Skeletal muscle satellite cell (primary cell): Measurements from ENCODE around the gene ANGPTL8.
A peak's percentile ranks its signal among the peaks of the same experiment; 100 is the strongest.

ENCODE experiments used
- H3K27me3 ChIP-seq: 2 replicates; pipeline ENCODE4 v1.7.0; 2013; ENCODE audit warnings: low read length; ENCODE audit not compliant: control insufficient read depth, insufficient read depth
- H3K36me3 ChIP-seq: 2 replicates; pipeline ENCODE4 v1.7.0; 2013; ENCODE audit warnings: mild to moderate bottlenecking, control low read depth, low read length; ENCODE audit not compliant: insufficient read depth
- H3K4me1 ChIP-seq: 2 replicates; pipeline ENCODE4 v1.7.0; 2013; ENCODE audit warnings: low read length; ENCODE audit not compliant: control insufficient read depth, insufficient read depth
- H3K4me2 ChIP-seq: 2 replicates; pipeline ENCODE4 v1.7.0; 2013; ENCODE audit warnings: mild to moderate bottlenecking, low read length
- H3K4me3 ChIP-seq: 2 replicates; pipeline ENCODE4 v1.7.0; 2013; ENCODE audit warnings: low read length
- H3K9ac ChIP-seq: 2 replicates; pipeline ENCODE4 v1.7.0; 2013; ENCODE audit warnings: mild to moderate bottlenecking, low read depth, low read length, moderate library complexity
- H3K9me3 ChIP-seq: replicated peaks from 2 replicates; pipeline ENCODE4 v1.7.0; 2013; ENCODE audit warnings: mild to moderate bottlenecking, control low read depth, low read length

The ANGPTL8 gene

GRCh38 chr19:11204943-11205349 lies 34.5 kb upstream of the ANGPTL8 start:
- Histone ChIP-seq H3K4me3 (no peak overlapping the region), H3K9ac (no peak overlapping the region), H3K36me3 (peaks cover 6% of the 10 kb centered on the region), H3K4me1 (peaks cover 32% of the 10 kb centered on the region), H3K9me3 (no peaks in the 10 kb centered on the region), H3K4me2 (peak overlapping the region; percentile 29), H3K27me3 (no peaks in the 10 kb centered on the region)

- Histone ChIP-seq H3K27me3 (no peaks in the 10 kb centered on the region), H3K9ac (no peak overlapping the region), H3K4me3 (no peak overlapping the region), H3K4me1 (peaks cover 32% of the 10 kb centered on the region), H3K9me3 (no peaks in the 10 kb centered on the region), H3K36me3 (peaks cover 9% of the 10 kb centered on the region), H3K4me2 (no peak overlapping the region)
These were observed 33.4 kb upstream of the ANGPTL8 start for GRCh38 chr19:11205939-11206570.

GRCh38 chr19:11208561-11209471 lies 30.6 kb upstream of the ANGPTL8 start:
- Histone ChIP-seq H3K4me2 (no peak overlapping the region), H3K9me3 (no peaks in the 10 kb centered on the region), H3K4me3 (no peak overlapping the region), H3K27me3 (no peaks in the 10 kb centered on the region), H3K36me3 (peaks cover 17% of the 10 kb centered on the region), H3K4me1 (peaks cover 18% of the 10 kb centered on the region), H3K9ac (no peak overlapping the region)

- H3K36me3 ChIP-seq, result peaks cover 17% of the 10 kb centered on the region
- no peak overlapping the region for H3K9ac ChIP-seq
- peaks cover 5% of the 10 kb centered on the region for H3K4me1 ChIP-seq
- H3K27me3 ChIP-seq, result no peaks in the 10 kb centered on the region
- H3K9me3 ChIP-seq, result no peaks in the 10 kb centered on the region
- H3K4me2 ChIP-seq, result no peak overlapping the region
- no peak overlapping the region for H3K4me3 ChIP-seq
These were observed 29.4 kb upstream of the ANGPTL8 start for GRCh38 chr19:11209839-11210655.

GRCh38 chr19:11210656-11210928 lies 28.8 kb upstream of the ANGPTL8 start:
- Histone ChIP-seq H3K36me3 (peaks cover 21% of the 10 kb centered on the region), H3K4me1 (no peaks in the 10 kb centered on the region), H3K9ac (no peak overlapping the region), H3K27me3 (no peaks in the 10 kb centered on the region), H3K4me2 (no peak overlapping the region), H3K9me3 (no peaks in the 10 kb centered on the region), H3K4me3 (no peak overlapping the region)

- Histone ChIP-seq H3K4me1 (no peaks in the 10 kb centered on the region), H3K36me3 (peaks cover 29% of the 10 kb centered on the region), H3K4me3 (no peak overlapping the region), H3K4me2 (no peak overlapping the region), H3K27me3 (no peaks in the 10 kb centered on the region), H3K9ac (no peak overlapping the region), H3K9me3 (no peaks in the 10 kb centered on the region)
These were observed 25.0 kb upstream of the ANGPTL8 start for GRCh38 chr19:11214387-11214786.

GRCh38 chr19:11221082-11221598 lies 18.3 kb upstream of the ANGPTL8 start:
- no peak overlapping the region for H3K9ac ChIP-seq
- H3K36me3 ChIP-seq, result peaks cover 33% of the 10 kb centered on the region
- H3K4me1 ChIP-seq, result no peaks in the 10 kb centered on the region
- no peaks in the 10 kb centered on the region for H3K27me3 ChIP-seq
- H3K4me3 ChIP-seq, result no peak overlapping the region
- no peak overlapping the region for H3K4me2 ChIP-seq
- H3K9me3 ChIP-seq, result peaks cover 9% of the 10 kb centered on the region

- H3K4me1 ChIP-seq, result no peaks in the 10 kb centered on the region
- peaks cover 34% of the 10 kb centered on the region for H3K36me3 ChIP-seq
- no peak overlapping the region for H3K9ac ChIP-seq
- no peak overlapping the region for H3K4me3 ChIP-seq
- peaks cover 9% of the 10 kb centered on the region for H3K9me3 ChIP-seq
- no peak overlapping the region for H3K4me2 ChIP-seq
- H3K27me3 ChIP-seq, result no peaks in the 10 kb centered on the region
These were observed 16.2 kb upstream of the ANGPTL8 start for GRCh38 chr19:11223200-11223599.

- Histone ChIP-seq H3K36me3 (peaks cover 34% of the 10 kb centered on the region), H3K27me3 (no peaks in the 10 kb centered on the region), H3K4me2 (no peak overlapping the region), H3K4me3 (no peak overlapping the region), H3K9me3 (peaks cover 9% of the 10 kb centered on the region), H3K4me1 (no peaks in the 10 kb centered on the region), H3K9ac (no peak overlapping the region)
These were observed 15.0 kb upstream of the ANGPTL8 start for GRCh38 chr19:11224429-11224828.

GRCh38 chr19:11225172-11225571 lies 14.2 kb upstream of the ANGPTL8 start:
- Histone ChIP-seq H3K27me3 (no peaks in the 10 kb centered on the region), H3K4me3 (no peak overlapping the region), H3K4me2 (no peak overlapping the region), H3K9me3 (peaks cover 9% of the 10 kb centered on the region), H3K4me1 (no peaks in the 10 kb centered on the region), H3K9ac (no peak overlapping the region), H3K36me3 (peaks cover 34% of the 10 kb centered on the region)

- Histone ChIP-seq H3K9ac (no peak overlapping the region), H3K4me3 (no peak overlapping the region), H3K36me3 (peaks cover 34% of the 10 kb centered on the region), H3K9me3 (peaks cover 9% of the 10 kb centered on the region), H3K27me3 (no peaks in the 10 kb centered on the region), H3K4me2 (no peak overlapping the region), H3K4me1 (no peaks in the 10 kb centered on the region)
These were observed 13.6 kb upstream of the ANGPTL8 start for GRCh38 chr19:11225815-11226214.
